H9 (cell line): Measurements from ENCODE around the gene TBXAS1. TPM values are rescaled to one million over a fixed set of nuclear protein-coding genes. Genes with fewer than 3 reads are reported as not detected.

Source experiments
- DNase-seq: peaks from one replicate; pipeline ENCODE4 v3.0.0-alpha.2; 2017
- H2AFZ ChIP-seq: one replicate; pipeline ENCODE4 v1.6.1; 2013; ENCODE audit warnings: mild to moderate bottlenecking, low read length, control low read depth, moderate library complexity
- H2AK5ac ChIP-seq: 2 replicates; pipeline ENCODE4 v1.6.1; 2013; ENCODE audit warnings: low read length, control low read depth, mixed read lengths; ENCODE audit not compliant: insufficient read length
- H2BK120ac ChIP-seq: one replicate; pipeline ENCODE4 v1.6.1; 2013; ENCODE audit warnings: low read depth, mild to moderate bottlenecking, low read length, control low read depth, inconsistent platforms; ENCODE audit not compliant: poor library complexity, severe bottlenecking
- H2BK12ac ChIP-seq: 2 replicates; pipeline ENCODE4 v1.6.1; 2013; ENCODE audit warnings: low read length, control low read depth, mixed read lengths, low read depth; ENCODE audit not compliant: insufficient read length
- H2BK15ac ChIP-seq: 2 replicates; pipeline ENCODE4 v1.6.1; 2013; ENCODE audit warnings: low read depth, low read length, control low read depth
- H2BK20ac ChIP-seq: one replicate; pipeline ENCODE4 v1.6.1; 2013; ENCODE audit warnings: low read depth, mild to moderate bottlenecking, low read length, control low read depth, inconsistent platforms; ENCODE audit not compliant: poor library complexity, severe bottlenecking
- H2BK5ac ChIP-seq: 2 replicates; pipeline ENCODE4 v1.6.1; 2013; ENCODE audit warnings: low read length, control low read depth, mixed read lengths; ENCODE audit not compliant: insufficient read length
- H3K14ac ChIP-seq: 2 replicates; pipeline ENCODE4 v1.6.1; 2013; ENCODE audit warnings: low read length, control low read depth; ENCODE audit not compliant: insufficient read depth
- H3K18ac ChIP-seq: 2 replicates; pipeline ENCODE4 v1.6.1; 2013; ENCODE audit warnings: low read depth, mild to moderate bottlenecking, mixed read lengths, low read length, control low read depth; ENCODE audit not compliant: insufficient read length
- H3K23ac ChIP-seq: 2 replicates; pipeline ENCODE4 v1.6.1; 2013; ENCODE audit warnings: low read length, control low read depth, mixed read lengths, low read depth; ENCODE audit not compliant: insufficient read length
- H3K23me2 ChIP-seq: 2 replicates; pipeline ENCODE4 v1.6.1; 2013; ENCODE audit warnings: low read depth, mild to moderate bottlenecking, mixed read lengths, low read length, control low read depth; ENCODE audit not compliant: insufficient read length, poor library complexity, severe bottlenecking
- H3K27ac ChIP-seq: 2 replicates; pipeline ENCODE4 v1.5.1; 2013; ENCODE audit warnings: low read length, control low read depth, mixed read lengths, low read depth; ENCODE audit not compliant: insufficient read length
- H3K27me3 ChIP-seq: 2 replicates; pipeline ENCODE4 v1.6.1; 2013; ENCODE audit warnings: low read length, control low read depth, inconsistent platforms; ENCODE audit not compliant: insufficient read depth
- H3K4ac ChIP-seq: 2 replicates; pipeline ENCODE4 v1.6.1; 2013; ENCODE audit warnings: low read depth, mild to moderate bottlenecking, control low read depth, inconsistent platforms, low read length, moderate library complexity
- H3K4me1 ChIP-seq: 2 replicates; pipeline ENCODE4 v1.6.1; 2013; ENCODE audit warnings: low read length, control low read depth, inconsistent platforms; ENCODE audit not compliant: insufficient read depth
- H3K4me2 ChIP-seq: 2 replicates; pipeline ENCODE4 v1.6.1; 2013; ENCODE audit warnings: low read length, control low read depth, mixed read lengths; ENCODE audit not compliant: insufficient read length, insufficient read depth
- H3K56ac ChIP-seq: 2 replicates; pipeline ENCODE4 v1.6.1; 2013; ENCODE audit warnings: low read depth, mild to moderate bottlenecking, mixed read lengths, low read length, control low read depth; ENCODE audit not compliant: insufficient read length
- H3K79me1 ChIP-seq: 2 replicates; pipeline ENCODE4 v1.6.1; 2013; ENCODE audit warnings: low read depth, mild to moderate bottlenecking, moderate library complexity, low read length, control low read depth, inconsistent platforms; ENCODE audit not compliant: insufficient read depth, poor library complexity, severe bottlenecking
- H3K79me2 ChIP-seq: 2 replicates; pipeline ENCODE4 v1.6.1; 2013; ENCODE audit warnings: low read length, control low read depth, inconsistent platforms; ENCODE audit not compliant: insufficient read depth
- H3K9ac ChIP-seq: 2 replicates; pipeline ENCODE4 v1.6.1; 2013; ENCODE audit warnings: low read length, control low read depth, mixed read lengths; ENCODE audit not compliant: insufficient read length; ENCODE audit errors: extremely low read depth
- H3K9me3 ChIP-seq: one replicate; pipeline ENCODE4 v1.6.1; 2013; ENCODE audit warnings: low read depth, low read length, inconsistent platforms; ENCODE audit not compliant: control insufficient read depth
- H3T11ph ChIP-seq: one replicate; pipeline ENCODE4 v1.6.1; 2013; ENCODE audit warnings: mild to moderate bottlenecking, low read length, control low read depth, inconsistent platforms
- H4K20me1 ChIP-seq: one replicate; pipeline ENCODE4 v1.6.1; 2013; ENCODE audit not compliant: control insufficient read depth, insufficient read length, insufficient read depth
- H4K5ac ChIP-seq: 2 replicates; pipeline ENCODE4 v1.6.1; 2013; ENCODE audit warnings: low read depth, mild to moderate bottlenecking, mixed read lengths, low read length, control low read depth; ENCODE audit not compliant: insufficient read length
- H4K8ac ChIP-seq: replicated peaks from 2 replicates; pipeline ENCODE4 v1.6.1; 2013; ENCODE audit warnings: low read length, control low read depth, mixed read lengths, low read depth; ENCODE audit not compliant: insufficient read length
- H4K91ac ChIP-seq: 2 replicates; pipeline ENCODE4 v1.6.1; 2013; ENCODE audit warnings: low read depth, mild to moderate bottlenecking, moderate library complexity, mixed read lengths, low read length, control low read depth; ENCODE audit not compliant: insufficient read length
- H3K27ac Mint-ChIP-seq, 3 experiments: 2 replicates in 2 of 3; 3 replicates in 1 of 3; pipeline ENCODE4 v1.8.0; 2020 to 2021; ENCODE audit warnings: mixed read lengths in 3 of 3, mild to moderate bottlenecking in 1 of 3, moderate library complexity in 1 of 3
- H3K27me3 Mint-ChIP-seq: 2 replicates; pipeline ENCODE4 v1.8.0; 2021; ENCODE audit warnings: low read depth, mild to moderate bottlenecking, moderate library complexity, mixed read lengths
- H3K36me3 Mint-ChIP-seq, 3 experiments: 2 replicates in 2 of 3; 3 replicates in 1 of 3; pipeline ENCODE4 v1.8.0; 2020 to 2021; ENCODE audit warnings: low read depth in 3 of 3, mixed read lengths in 3 of 3; ENCODE audit not compliant: insufficient read depth in 1 of 3
- H3K4me1 Mint-ChIP-seq, 2 experiments: 2 replicates each; pipeline ENCODE4 v1.8.0; 2020; ENCODE audit warnings: mixed read lengths in 2 of 2
- H3K4me3 Mint-ChIP-seq, 2 experiments: 2 replicates in 1 of 2; 3 replicates in 1 of 2; pipeline ENCODE4 v1.8.0; 2020 to 2021; ENCODE audit warnings: mild to moderate bottlenecking in 2 of 2, mixed read lengths in 2 of 2, moderate library complexity in 1 of 2
- H3K9me3 Mint-ChIP-seq, 2 experiments: 2 replicates in 1 of 2; 3 replicates in 1 of 2; pipeline ENCODE4 v1.8.0; 2020; ENCODE audit warnings: mild to moderate bottlenecking in 2 of 2, mixed read lengths in 2 of 2, moderate library complexity in 1 of 2
- CTCF ChIP-seq: fragments of 200-600 bp; sonication (generic); conservative IDR thresholded peaks from 3 replicates; pipeline ENCODE4 v1.8.0; 2021; ENCODE audit warnings: antibody characterized with exemption, mild to moderate bottlenecking
- WGBS: extraction: QIAGEN DNeasy Blood & Tissue Kit; methylation state at CpG from one replicate; pipeline ENCODE4 v1.1.7; 2013; ENCODE audit warnings: missing lambda C conversion rate, low lambda C conversion rate, mixed read lengths; ENCODE audit not compliant: insufficient read length; ENCODE audit errors: extremely low coverage; 5-methylcytosine and 5-hydroxymethylcytosine counted together
- total RNA-seq: library from RNA; stranded (reverse); gene quantifications from 2 replicates; pipeline ENCODE4 v1.2.1, GENCODE V29; 2021

TBXAS1 gene
- total RNA-seq, 1 experiment from 2014 or later, result 0.39 TPM

DNA sequence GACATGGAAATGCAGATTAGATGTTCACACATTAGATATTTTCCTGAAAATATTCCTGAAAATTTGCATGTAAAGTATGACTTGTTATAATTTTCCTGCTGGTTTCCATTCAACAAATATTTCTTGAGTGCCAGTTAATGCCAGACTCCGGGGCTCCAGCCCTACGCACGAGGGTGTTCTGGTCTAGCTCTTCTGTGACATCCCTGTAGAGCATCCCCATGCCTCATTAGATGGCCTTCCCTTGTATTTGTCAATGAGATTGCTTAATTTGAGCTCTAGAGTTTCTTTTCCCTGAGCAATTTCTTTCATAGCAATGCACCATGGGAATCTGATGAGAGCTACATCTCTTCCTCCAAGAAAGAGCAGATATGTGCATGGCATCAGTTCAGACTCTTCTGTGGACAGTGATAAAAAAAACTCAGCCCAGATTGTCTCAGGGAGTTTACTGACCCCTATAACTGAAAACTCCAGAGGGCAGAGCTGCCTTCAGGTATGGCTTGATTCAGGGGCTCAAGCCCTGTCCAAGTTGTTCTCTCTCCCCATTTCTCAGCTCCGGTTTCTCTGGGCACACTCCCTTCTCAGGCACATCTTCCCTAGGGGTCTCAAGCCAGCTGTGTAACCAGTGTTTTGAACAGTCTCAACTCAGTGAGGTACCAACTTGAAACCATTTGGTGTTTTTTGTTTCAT is 137.0 kb downstream of the TBXAS1 start:
- no peak for TF ChIP-seq CTCF
- Histone ChIP-seq H3K4ac (no peak overlapping the region), H4K8ac (no peak overlapping the region)

More for the DNA sequence above, 137.0 kb downstream of the TBXAS1 start:
- DNase-seq, result no peak
- H3K79me2 ChIP-seq, result no peaks in the 10 kb centered on the region
- H3K9me3 ChIP-seq, result no peaks in the 10 kb centered on the region
- H3K56ac ChIP-seq, result no peak overlapping the region
- H3K23ac ChIP-seq, result no peak overlapping the region
- no peak overlapping the region for H3K27ac ChIP-seq
- no peak overlapping the region for H2BK20ac ChIP-seq
- Mint-ChIP-seq H3K4me3 (no peak overlapping the region), H3K9me3 (no peaks in the 10 kb centered on the region), H3K36me3 (no peaks in the 10 kb centered on the region), H3K27ac (peak overlapping the region in 1 of 3 experiments; percentile 63; a peak in 1 of 7 replicates), H3K4me1 (peaks cover 20 to 24% of the 10 kb centered on the region in 2 experiments), H3K27me3 (peaks cover 2% of the 10 kb centered on the region; the same call in 1 of the 2 replicates)
- H3K18ac ChIP-seq, result no peak overlapping the region
- H3K27me3 ChIP-seq, result no peaks in the 10 kb centered on the region
- H4K20me1 ChIP-seq, result no peaks in the 10 kb centered on the region
- no peak overlapping the region for H2BK12ac ChIP-seq
- H2BK120ac ChIP-seq, result no peak overlapping the region
- no peak overlapping the region for H2BK15ac ChIP-seq
- no CpG with 5 or more reads among the region's 4 CpGs for WGBS
- no peak overlapping the region for H2AK5ac ChIP-seq
- H4K91ac ChIP-seq, result no peak overlapping the region
- H3K79me1 ChIP-seq, result no peaks in the 10 kb centered on the region
- H3K14ac ChIP-seq, result no peak overlapping the region
- peaks cover 4% of the 10 kb centered on the region; the same call in 1 of the 2 replicates for H3K4me1 ChIP-seq
- no peak overlapping the region for H3T11ph ChIP-seq
- H4K5ac ChIP-seq, result no peak overlapping the region
- no peaks in the 10 kb centered on the region for H3K23me2 ChIP-seq
- H2BK5ac ChIP-seq, result no peak overlapping the region
- H3K9ac ChIP-seq, result no peak overlapping the region
- H3K4me2 ChIP-seq, result no peak overlapping the region
- H2AFZ ChIP-seq, result no peak overlapping the region
